Peyer's patch (tissue), 4 donors: ENCODE results near the gene NEK6. TPM values are rescaled to one million over a fixed set of nuclear protein-coding genes. Genes with fewer than 3 reads are reported as not detected.

Source experiments
- DNase-seq, 3 donors: peaks; one replicate each; pipeline ENCODE4 v3.0.0-alpha.2; 2017 to 2019
- H3K27ac ChIP-seq, 4 donors: fragments of 200-600 bp; sonication (generic); one replicate each; pipeline ENCODE4 v1.5.1; 2016 to 2019
- H3K27me3 ChIP-seq, 2 donors: fragments of 200-600 bp; sonication (generic); one replicate each; pipeline ENCODE4 v1.5.1; 2019
- H3K36me3 ChIP-seq, 3 donors: fragments of 200-600 bp; sonication (generic); one replicate each; pipeline ENCODE4 v1.5.1; 2016 to 2019
- H3K4me1 ChIP-seq, 4 donors: fragments of 200-600 bp; sonication (generic); one replicate each; pipeline ENCODE4 v1.5.1; 2016 to 2019
- H3K4me3 ChIP-seq, 4 donors: fragments of 200-600 bp; sonication (generic); 1 replicate in 3 of 4; 2 replicates in 1 of 4; pipeline ENCODE4 v1.5.1; 2016 to 2019; ENCODE audit warnings: mild to moderate bottlenecking in 1 of 4
- H3K9me3 ChIP-seq, 4 donors: fragments of 200-600 bp; sonication (generic); one replicate each; pipeline ENCODE4 v1.5.1; 2016 to 2019; ENCODE audit warnings: mild to moderate bottlenecking in 1 of 4
- CTCF ChIP-seq, 6 experiments: fragments of 450-650 bp in 4 of 6; fragments of 200-600 bp in 2 of 6; sonication (generic) in 1 of 6; IDR thresholded peaks; one replicate each; pipeline ENCODE4 v1.5.1; 2017 to 2019; ENCODE audit warnings: antibody characterized with exemption in 6 of 6, mild to moderate bottlenecking in 3 of 6, moderate library complexity in 1 of 6
- POLR2A ChIP-seq, 2 donors: fragments of 450-650 bp; IDR thresholded peaks; one replicate each; pipeline ENCODE4 v1.5.1; 2017; ENCODE audit warnings: antibody characterized with exemption in 2 of 2, mild to moderate bottlenecking in 2 of 2, moderate library complexity in 2 of 2
- total RNA-seq, 4 donors: library from RNA; depleted of rRNA; stranded (reverse); fragments of >200 nt; gene quantifications; one replicate each; pipeline ENCODE4 v1.1.0, GENCODE V29; 2016

NEK6 gene
- total RNA-seq, 4 donors from 2014 or later: 38.4 to 77.6 (median 46.9) TPM

- Histone ChIP-seq H3K4me3 (no peak overlapping the region), H3K27ac (no peak overlapping the region), H3K9me3 (no peaks in the 10 kb centered on the region), H3K4me1 (peaks cover 0 to 18% (median 2%) of the 10 kb centered on the region in 4 donors), H3K36me3 (no peaks in the 10 kb centered on the region), H3K27me3 (no peaks in the 10 kb centered on the region)
- TF ChIP-seq CTCF (IDR thresholded peaks at IDR 0.05) (no peak), POLR2A (IDR thresholded peaks at IDR 0.05) (no peak)
- peak in 1 of 3 donors; percentile 9 for DNase-seq
Observed at GRCh38 chr9:124255222-124255621, 2.5 kb upstream of the NEK6 start.

GRCh38 chr9:124256517-124257069 lies 1.2 kb upstream of the NEK6 start:
- Histone ChIP-seq H3K27ac (peak overlapping the region in 2 of 4 donors; percentile 48 to 88), H3K27me3 (no peaks in the 10 kb centered on the region), H3K4me3 (no peak overlapping the region), H3K9me3 (no peaks in the 10 kb centered on the region), H3K4me1 (peaks cover 3 to 32% (median 8%) of the 10 kb centered on the region in 4 donors), H3K36me3 (no peaks in the 10 kb centered on the region)
- DNase-seq: peak in 2 of 3 donors; percentile 34 to 42
- TF ChIP-seq CTCF (IDR thresholded peaks at IDR 0.05) (no peak), POLR2A (IDR thresholded peaks at IDR 0.05) (no peak)

- no peaks in the 10 kb centered on the region for H3K27me3 ChIP-seq
- peak overlapping the region; percentile 28 to 98 (median 85) for H3K4me3 ChIP-seq
- H3K9me3 ChIP-seq: no peaks in the 10 kb centered on the region
- DNase-seq: peak in 1 of 3 donors; percentile 45
- TF ChIP-seq CTCF (IDR thresholded peaks at IDR 0.05) (no peak), POLR2A (IDR thresholded peaks at IDR 0.05) (no peak)
- H3K27ac ChIP-seq: peak overlapping the region; percentile 8 to 96 (median 68)
- no peaks in the 10 kb centered on the region for H3K36me3 ChIP-seq
- H3K4me1 ChIP-seq: peaks cover 3 to 38% (median 8%) of the 10 kb centered on the region in 4 donors
Observed at GRCh38 chr9:124257070-124257843, 492 bp upstream of the NEK6 start.

DNA sequence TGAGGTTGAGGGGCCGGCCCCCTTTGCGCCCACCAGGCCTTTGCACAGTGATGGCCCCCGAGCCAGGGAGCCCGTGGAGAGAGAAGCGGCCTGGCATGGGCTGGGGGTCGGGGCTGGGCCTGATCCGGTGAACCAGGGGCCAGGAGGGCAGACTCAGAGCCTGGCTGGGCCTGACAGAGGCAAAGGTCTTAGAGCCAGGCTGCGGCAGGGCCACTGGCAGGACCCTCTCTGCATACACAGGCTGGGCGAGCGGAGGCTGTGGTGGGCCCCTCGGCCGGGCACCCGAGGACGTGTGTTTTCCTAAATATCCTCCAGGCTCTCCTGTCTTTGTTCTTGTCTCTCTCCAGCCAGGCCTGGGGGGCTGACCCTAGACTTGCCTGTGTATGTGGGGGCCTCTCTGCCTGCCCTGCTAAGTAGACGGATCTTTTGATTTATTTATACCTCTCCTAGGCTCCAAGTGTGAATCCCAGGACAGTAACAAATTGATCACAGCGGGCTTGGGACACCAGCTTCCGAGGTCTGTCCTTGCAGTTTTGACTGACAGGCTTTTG lies 933 bp downstream of the NEK6 start:
- DNase-seq: peak in 1 of 3 donors; percentile 74
- peaks cover 3 to 53% (median 12%) of the 10 kb centered on the region in 4 donors for H3K4me1 ChIP-seq
- no peak for TF ChIP-seq POLR2A (IDR thresholded peaks at IDR 0.05)
- TF ChIP-seq CTCF (IDR thresholded peaks at IDR 0.05): no peak
- no peaks in the 10 kb centered on the region for H3K9me3 ChIP-seq
- H3K36me3 ChIP-seq: no peaks in the 10 kb centered on the region
- peak overlapping the region; percentile 75 to 98 (median 85) for H3K4me3 ChIP-seq
- no peaks in the 10 kb centered on the region for H3K27me3 ChIP-seq
- peak overlapping the region; percentile 79 to 96 (median 89) for H3K27ac ChIP-seq

DNA sequence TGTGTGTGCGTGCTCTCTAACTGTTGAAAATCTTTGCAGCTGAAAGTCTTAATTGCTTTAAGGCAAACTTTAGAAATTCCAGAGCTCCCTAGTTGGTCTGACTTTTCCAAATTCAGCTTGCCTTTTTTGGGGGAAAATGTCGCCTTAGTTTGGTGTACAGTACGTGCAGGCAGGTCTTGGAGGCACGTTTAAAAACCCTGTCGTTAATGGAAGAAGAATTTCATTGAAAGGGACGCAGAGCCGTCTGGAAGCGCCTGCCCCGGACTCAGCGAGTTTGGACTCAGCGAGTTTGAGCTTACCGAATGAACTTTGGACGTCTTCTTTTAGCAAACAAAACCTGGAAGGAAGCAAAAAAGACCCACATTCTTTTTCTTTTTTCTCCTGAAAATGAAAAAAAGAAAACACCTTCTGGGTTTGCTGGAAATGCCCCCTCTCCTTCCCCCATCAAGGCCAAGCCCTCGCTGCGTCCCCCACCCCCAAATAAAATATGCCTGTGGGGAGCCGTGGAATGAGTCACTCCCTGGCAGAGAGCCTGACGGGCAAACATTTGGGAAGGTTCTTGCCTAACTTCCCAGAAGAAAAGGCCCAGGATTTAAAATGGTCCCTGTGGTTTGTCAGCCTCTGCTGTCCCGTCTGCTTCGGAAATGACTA lies 1.5 kb downstream of the NEK6 start:
- no peak for TF ChIP-seq POLR2A (IDR thresholded peaks at IDR 0.05)
- TF ChIP-seq CTCF (IDR thresholded peaks at IDR 0.05): no peak
- H3K4me1 ChIP-seq: peaks cover 3 to 58% (median 17%) of the 10 kb centered on the region in 4 donors
- no peaks in the 10 kb centered on the region for H3K36me3 ChIP-seq
- no peaks in the 10 kb centered on the region for H3K9me3 ChIP-seq
- H3K27me3 ChIP-seq: no peaks in the 10 kb centered on the region
- peak overlapping the region; percentile 79 to 96 (median 89) for H3K27ac ChIP-seq
- peak overlapping the region; percentile 75 to 98 (median 85) for H3K4me3 ChIP-seq
- DNase-seq: peak in 2 of 3 donors; percentile 73
